Panc1 (cell line): ENCODE results near the gene WNT3.

Source experiments
- REST ChIP-seq, 2 experiments: IDR thresholded peaks; 2 replicates each; pipeline ENCODE4 v1.6.1; 2011 to 2012; ENCODE audit warnings: low read depth in 2 of 2, control low read depth in 1 of 2, low read length in 1 of 2, mild to moderate bottlenecking in 1 of 2, moderate library complexity in 1 of 2; ENCODE audit not compliant: insufficient read depth in 1 of 2
- SIN3A ChIP-seq: IDR thresholded peaks from 2 replicates; pipeline ENCODE4 v1.6.1; 2012; ENCODE audit warnings: low read depth, mild to moderate bottlenecking, low read length, moderate library complexity, borderline replicate concordance; ENCODE audit not compliant: insufficient read depth
- TCF7L2 ChIP-seq: IDR thresholded peaks from 2 replicates; pipeline ENCODE4 v1.6.1; 2011; ENCODE audit warnings: mild to moderate bottlenecking, low read depth, low read length, inconsistent platforms
- TF ChIP-seq, protein P1 (sequence below): fragments of 450-650 bp; IDR thresholded peaks from 2 replicates; pipeline ENCODE4 v1.5.1; 2017; ENCODE audit warnings: mild to moderate bottlenecking

DNA sequence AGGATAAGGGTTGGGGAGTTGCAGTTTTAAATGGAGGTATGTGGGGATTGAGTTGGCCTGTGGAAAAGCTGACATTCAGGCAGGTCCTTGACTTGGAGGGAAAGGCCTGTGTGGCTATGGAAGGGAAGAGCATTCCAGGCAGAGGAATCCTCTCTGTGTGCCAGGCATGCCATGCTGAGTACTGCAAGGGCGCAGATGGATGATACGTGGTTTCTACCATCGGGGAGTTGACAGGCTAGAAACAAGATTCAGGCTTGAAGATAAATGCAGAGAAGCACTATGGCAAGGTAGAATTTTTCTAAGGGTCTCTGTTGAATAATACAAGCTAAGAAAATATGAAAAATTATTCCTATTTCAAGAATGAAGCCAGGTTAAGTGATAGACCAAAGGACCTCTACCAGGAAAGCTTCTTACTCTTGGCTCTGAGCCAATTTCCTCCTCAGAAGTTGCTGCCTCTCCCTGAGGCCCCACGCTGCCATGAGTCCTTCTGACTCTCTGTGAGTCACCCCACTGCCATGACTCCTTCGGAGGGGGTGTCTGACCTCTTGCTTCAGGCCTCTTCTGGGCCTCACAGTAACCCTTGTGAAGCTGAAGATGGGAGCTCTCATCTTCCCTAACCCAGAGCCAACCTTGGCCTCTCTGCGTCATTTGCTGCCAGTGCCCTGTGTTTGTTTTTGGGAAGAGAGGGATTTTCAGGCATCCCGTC is 75.8 kb downstream of the WNT3 start:
- TF ChIP-seq, protein P1, sequence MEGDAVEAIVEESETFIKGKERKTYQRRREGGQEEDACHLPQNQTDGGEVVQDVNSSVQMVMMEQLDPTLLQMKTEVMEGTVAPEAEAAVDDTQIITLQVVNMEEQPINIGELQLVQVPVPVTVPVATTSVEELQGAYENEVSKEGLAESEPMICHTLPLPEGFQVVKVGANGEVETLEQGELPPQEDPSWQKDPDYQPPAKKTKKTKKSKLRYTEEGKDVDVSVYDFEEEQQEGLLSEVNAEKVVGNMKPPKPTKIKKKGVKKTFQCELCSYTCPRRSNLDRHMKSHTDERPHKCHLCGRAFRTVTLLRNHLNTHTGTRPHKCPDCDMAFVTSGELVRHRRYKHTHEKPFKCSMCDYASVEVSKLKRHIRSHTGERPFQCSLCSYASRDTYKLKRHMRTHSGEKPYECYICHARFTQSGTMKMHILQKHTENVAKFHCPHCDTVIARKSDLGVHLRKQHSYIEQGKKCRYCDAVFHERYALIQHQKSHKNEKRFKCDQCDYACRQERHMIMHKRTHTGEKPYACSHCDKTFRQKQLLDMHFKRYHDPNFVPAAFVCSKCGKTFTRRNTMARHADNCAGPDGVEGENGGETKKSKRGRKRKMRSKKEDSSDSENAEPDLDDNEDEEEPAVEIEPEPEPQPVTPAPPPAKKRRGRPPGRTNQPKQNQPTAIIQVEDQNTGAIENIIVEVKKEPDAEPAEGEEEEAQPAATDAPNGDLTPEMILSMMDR: no peak
- TF ChIP-seq TCF7L2: no peak
- no peak for TF ChIP-seq REST (IDR thresholded peaks at IDR 0.05; ENCODE audit: insufficient read depth in 1 of 2, low read depth in 2 of 2, low read length in 1 of 2)
- TF ChIP-seq SIN3A: no peak
